NCI-H2171 (cell line): ENCODE measurements around the gene BZW2.
"Not testable (repeated sequence)": the region's sequence is repeated elsewhere in the genome, so short reads cannot be mapped to it uniquely, and the experiment has no call there.

Experiments
- DNase-seq: peaks from one replicate; lab custom pipeline; 2025; lab: John Stamatoyannopoulos, UW

The BZW2 gene

GRCh38 chr7:16644636-16645592 is 1.1 kb upstream of the BZW2 start:
- peak; percentile 31 for DNase-seq

- no peak for DNase-seq
Measured at GRCh38 chr7:16646472-16647072, 591 bp downstream of the BZW2 start.

GRCh38 chr7:16647435-16647960 is 1.5 kb downstream of the BZW2 start:
- DNase-seq, result no peak

GRCh38 chr7:16648551-16648950 is 2.6 kb downstream of the BZW2 start:
- no peak for DNase-seq

GRCh38 chr7:16649196-16649595 is 3.2 kb downstream of the BZW2 start:
- no peak for DNase-seq

GRCh38 chr7:16650266-16650665 is 4.3 kb downstream of the BZW2 start:
- DNase-seq, result no peak

GRCh38 chr7:16651396-16652239 is 5.6 kb downstream of the BZW2 start:
- no peak for DNase-seq

- DNase-seq, result no peak
Measured at GRCh38 chr7:16652240-16652583, 6.2 kb downstream of the BZW2 start.

- DNase-seq, result peak; percentile 40
Measured at GRCh38 chr7:16652888-16653287, 6.9 kb downstream of the BZW2 start.

- no peak for DNase-seq
Measured at GRCh38 chr7:16655394-16655793, 9.4 kb downstream of the BZW2 start.

- no peak for DNase-seq
Measured at GRCh38 chr7:16656141-16656540, 10.2 kb downstream of the BZW2 start.

- peak; percentile 26 for DNase-seq
Measured at GRCh38 chr7:16657656-16658279, 11.8 kb downstream of the BZW2 start.

GRCh38 chr7:16659854-16660497 is 14.0 kb downstream of the BZW2 start:
- not testable (repeated sequence) for DNase-seq

- no peak for DNase-seq
Measured at GRCh38 chr7:16660702-16661464, 14.9 kb downstream of the BZW2 start.

GRCh38 chr7:16661924-16662323 is 15.9 kb downstream of the BZW2 start:
- no peak for DNase-seq

GRCh38 chr7:16667355-16667754 is 21.4 kb downstream of the BZW2 start:
- no peak for DNase-seq

GRCh38 chr7:16668049-16668858 is 22.3 kb downstream of the BZW2 start:
- DNase-seq, result no peak

GRCh38 chr7:16668978-16669377 is 23.0 kb downstream of the BZW2 start:
- no peak for DNase-seq

- no peak for DNase-seq
Measured at GRCh38 chr7:16669581-16669980, 23.6 kb downstream of the BZW2 start.

GRCh38 chr7:16670021-16670420 is 24.0 kb downstream of the BZW2 start:
- no peak for DNase-seq
